ENCODE data around the gene NMT2.

The NMT2 gene

GRCh38 chr10:15181576-15182156 is 13.2 kb upstream of the NMT2 start:
- no peak for DNase-seq (ENCODE audit: low spot score)

- DNase-seq (ENCODE audit: low spot score): no peak
Measured at GRCh38 chr10:15180736-15181135, 12.2 kb upstream of the NMT2 start.

DNA sequence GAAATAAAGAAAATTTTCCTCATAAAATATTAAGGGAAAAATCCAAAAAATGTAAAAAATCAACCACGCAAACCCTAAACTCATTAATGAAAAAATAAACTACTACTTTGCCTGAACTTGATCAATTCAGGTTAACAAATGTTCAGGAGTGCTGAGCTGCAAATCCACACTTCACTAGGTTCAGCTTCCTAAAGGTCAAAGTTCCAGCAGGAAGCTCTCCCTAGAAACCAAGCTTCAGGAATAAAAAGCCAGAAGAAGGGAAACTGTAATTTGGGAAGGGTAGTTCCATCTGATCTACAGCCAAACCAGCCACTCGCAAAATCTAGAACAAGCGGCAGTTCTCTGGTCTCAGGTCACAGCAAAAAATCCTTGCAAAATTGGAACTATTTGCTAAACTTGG is 7.8 kb upstream of the NMT2 start:
- no peak for DNase-seq (ENCODE audit: low spot score)

DNA sequence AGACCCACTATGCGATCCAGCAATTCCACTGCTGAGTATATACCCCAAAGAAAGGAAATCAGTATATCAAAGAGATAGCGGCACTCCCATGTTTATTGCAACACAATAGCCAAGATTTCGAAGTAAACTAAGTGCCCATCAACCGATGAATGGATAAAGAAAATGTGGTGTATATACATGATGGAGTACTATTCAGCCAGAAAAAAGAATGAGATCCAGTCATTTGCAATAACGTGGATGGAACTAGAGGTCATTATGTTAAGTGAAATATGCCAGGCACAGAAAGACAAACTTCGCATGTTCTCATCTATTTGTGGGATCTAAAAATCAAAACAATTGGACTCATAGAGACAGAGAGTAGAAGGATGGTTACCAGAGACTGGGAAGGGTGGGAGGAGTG is 7.1 kb upstream of the NMT2 start:
- DNase-seq (ENCODE audit: low spot score): no peak

- DNase-seq (ENCODE audit: low spot score): no peak
Measured at GRCh38 chr10:15172306-15172840, 3.9 kb upstream of the NMT2 start.

DNA sequence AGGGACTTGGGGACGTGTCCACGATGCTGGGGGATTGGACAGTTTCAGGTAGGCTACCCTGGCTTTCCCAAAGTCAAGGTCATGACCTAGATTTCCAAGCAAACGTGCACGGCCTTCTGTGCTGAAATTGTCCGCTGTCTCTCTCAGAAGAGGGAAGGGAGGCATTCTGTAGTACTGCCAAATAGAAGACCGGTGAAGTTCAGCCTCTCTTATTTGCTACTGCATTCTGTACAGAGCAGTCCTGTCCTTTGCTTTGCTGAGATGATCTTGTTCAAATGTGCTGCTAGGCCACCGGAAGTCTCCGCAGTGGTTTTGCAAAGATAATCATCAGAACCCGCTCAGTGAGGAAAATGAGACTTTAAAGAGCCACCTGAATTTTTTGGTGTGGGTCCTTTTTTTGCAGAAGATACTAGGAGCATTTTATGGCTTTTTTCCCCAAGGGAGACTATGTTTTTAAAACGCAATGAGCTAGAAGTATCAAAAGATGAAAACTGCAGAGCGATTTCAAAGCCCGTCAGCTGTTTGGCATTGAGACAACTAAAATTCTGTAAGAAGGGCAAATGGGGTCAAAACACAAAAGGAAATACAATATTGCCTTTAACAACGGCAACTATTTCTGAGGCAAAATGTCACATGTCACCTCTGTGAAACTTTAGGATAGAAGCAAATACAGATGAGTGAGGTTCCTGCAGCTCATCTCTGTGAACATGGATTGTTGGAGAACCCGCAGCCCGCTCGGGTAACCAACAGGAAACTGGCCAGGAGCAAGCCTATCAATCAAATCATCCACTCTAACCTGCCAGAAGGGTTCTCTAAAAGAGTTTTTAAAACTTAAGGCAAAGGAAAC is 1.3 kb upstream of the NMT2 start:
- DNase-seq (ENCODE audit: low spot score): peak; percentile 23

DNA sequence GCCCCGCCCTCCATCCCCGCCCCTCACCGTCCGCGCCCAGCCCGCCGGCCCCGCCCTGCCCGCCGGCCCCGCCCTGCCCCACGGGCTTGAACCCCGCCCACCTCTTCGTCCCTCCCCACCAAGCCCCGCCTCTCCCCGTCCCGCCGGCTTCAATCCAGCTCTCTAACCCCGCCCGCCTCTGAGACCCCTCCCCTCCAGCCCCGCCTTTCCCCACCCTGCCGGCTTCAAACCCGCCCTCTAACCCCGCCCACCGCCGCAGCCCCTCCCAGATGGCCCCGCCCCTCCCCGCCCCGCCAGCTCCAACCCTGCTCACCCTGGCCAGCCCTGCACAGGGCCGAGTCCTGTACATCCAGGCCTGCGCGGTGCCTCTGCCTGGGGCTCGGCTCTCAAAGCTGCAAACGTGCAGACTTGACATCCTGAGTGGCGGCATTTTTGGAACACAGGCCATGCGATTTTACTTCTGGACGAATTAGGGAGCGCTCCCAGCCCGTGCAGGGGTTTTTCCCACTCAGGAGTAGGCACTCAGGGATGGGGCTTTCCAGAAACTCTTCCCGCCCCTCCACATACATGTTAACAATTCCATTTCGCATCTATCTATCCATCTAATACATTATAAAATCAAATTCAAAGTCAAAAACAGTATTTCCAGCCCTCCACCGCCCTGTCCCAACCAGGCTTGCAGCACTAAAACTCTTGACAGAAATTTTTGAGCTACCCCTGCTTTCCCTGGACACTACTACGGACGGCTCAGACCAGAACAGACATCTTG is 477 bp upstream of the NMT2 start:
- DNase-seq (ENCODE audit: low spot score): peak; percentile 97

DNA sequence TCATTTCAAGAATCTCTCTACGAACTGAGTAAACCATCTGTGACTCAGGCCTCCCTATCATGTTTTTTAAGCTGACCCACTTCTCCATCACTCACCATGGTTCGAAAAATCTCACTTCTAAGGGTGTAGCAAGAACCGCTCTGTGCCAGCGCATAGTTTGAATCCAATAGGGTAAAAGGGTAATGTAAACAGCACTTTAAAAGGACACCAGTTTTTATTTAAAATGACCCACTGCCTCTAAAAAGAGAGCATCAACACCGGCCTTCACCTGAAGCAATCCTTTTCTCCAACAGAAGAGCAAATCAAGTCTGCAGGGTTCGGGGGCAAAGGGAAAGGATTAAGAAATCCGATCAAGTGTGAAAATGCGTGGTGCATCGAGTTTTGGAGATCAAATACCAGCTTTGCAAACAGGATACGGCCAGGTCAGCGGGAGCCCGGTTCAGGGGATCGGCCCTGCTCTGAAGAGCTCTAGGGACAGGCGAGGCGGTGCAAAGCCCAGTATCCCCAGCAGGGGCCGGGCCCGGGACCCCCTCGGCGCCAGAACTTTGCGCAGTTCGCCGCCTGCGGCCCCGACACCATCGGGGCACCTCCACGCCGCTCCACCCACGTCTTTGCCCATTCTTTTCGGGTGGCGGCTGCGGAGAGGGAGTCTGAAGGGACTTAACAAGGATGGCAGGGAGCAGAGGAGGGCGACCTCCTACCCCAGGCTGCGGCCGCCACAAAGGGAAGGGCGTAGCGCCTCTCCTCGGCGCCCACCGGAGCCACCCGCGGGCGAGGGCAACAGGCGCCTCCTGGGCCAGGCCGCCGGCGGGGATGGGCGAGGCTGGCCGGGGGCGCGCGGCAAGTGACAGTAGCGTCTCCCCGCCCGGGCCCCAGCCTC is 842 bp downstream of the NMT2 start:
- DNase-seq (ENCODE audit: low spot score): peak; percentile 53

DNA sequence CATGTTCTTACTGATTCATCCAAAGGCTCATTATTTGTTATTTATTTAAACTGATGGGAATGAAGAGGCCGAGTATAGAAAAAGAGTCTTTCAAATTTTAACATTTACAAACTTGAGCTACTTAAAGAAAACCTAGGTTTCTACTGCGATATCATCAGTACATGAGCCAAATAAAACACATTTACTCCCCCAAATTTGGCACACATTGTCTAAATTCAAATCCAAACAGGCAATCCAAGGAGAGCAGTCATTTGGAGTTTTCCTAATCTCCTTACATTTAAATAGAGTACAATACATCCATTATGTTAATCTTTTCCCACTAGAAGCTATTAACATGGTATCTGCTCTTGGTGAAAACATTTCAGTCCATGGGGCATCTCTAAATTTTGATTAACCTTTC is 2.2 kb downstream of the NMT2 start:
- DNase-seq (ENCODE audit: low spot score): peak; percentile 19

DNA sequence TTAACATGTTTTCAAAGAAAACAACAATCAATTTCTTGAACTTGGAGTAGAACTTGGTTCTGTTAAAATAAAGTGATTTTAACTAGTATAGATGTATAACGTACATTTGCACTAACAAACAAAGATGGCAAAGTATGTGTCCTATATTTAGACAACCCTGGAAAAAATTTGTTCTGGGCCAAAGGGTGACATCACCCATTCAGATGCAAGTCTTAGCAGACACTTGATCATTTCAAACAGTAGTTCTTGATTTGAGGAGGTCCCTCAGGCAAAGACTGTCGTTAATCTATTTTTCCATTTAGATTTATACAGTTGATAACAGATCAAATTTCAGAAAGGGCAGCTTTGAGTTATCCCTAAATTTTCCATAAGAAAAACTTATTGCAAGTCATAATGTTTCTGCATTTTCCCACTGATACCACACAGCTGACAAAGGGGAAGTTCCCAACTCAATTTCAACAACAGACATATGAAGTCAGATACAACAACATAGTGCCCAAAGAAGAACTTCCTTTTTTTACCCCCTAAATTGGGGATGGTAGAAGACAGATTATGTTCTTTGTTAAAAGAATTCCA is 5.2 kb downstream of the NMT2 start:
- no peak for DNase-seq (ENCODE audit: low spot score)

DNA sequence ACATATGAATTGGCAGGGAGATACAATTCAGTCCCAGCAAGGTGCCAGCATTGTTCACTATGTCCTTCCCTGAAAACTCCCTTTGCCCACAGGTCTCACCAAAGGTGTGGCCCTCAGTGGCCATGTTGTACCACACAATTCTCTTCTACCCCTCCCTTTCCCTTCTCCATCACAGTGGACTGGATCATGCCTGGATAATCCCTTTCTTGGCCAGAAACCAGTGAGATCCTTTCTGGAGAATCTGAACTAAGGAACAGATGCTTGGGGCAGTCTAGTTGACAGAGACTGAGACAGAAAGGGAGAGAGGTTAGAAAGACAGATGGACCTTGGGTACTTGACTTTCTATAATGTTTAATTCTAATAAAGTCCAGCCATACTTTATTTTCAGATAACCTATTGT is 9.5 kb downstream of the NMT2 start:
- peak; percentile 43 for DNase-seq (ENCODE audit: low spot score)

GRCh38 chr10:15158448-15158847 is 10.0 kb downstream of the NMT2 start:
- no peak for DNase-seq (ENCODE audit: low spot score)

DNA sequence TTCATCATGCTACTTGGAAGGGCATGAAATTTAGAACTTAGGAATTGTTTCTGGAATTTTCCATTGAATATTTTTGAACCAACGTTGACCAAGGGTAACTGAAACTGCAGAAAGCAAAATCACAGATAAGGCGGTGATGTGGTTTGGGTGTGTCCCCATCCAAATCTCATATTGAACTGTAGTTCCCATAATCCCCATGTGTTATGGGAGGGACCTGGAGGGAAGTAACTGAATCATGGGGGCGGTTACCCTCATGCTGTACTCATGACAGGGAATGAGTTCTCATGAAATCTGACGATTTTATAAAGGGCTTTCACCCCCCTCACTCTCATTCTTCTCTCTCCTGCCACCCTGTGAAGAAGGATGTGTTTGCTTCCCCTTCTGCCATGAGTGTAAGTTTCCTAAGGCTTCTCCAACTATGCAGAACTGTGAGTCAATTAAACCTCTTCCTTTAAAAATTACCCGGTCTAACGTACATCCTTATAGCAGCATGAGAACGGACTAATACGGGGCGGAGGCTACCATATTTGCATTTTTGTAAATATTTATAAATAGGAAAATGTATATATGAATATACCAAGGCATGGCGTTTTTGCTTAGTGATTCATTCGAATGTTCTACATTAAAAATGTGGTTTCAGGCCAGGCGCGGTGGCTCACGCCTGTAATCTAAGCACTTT is 12.4 kb downstream of the NMT2 start:
- DNase-seq (ENCODE audit: low spot score): no peak

DNA sequence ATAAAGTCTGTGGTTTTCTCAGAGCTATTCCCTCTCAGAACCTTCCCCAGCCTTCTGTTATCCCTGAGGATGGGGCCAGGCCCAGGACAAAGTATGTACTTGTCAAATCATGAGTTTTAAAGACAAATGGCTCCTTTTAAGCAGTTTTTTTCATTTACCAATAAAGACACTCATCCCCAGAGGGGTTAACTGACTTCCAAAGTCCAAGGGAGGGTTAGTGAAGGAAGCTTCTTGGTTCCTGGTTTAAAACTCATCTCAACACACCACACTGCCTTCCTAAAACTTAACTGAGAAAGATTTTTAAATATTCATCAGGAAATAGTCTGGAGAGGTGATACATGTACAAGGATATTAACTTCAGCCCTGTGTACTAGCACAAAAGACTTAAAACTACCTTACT is 15.9 kb downstream of the NMT2 start:
- DNase-seq (ENCODE audit: low spot score): no peak

- no peak for DNase-seq (ENCODE audit: low spot score)
Measured at GRCh38 chr10:15150563-15150962, 17.9 kb downstream of the NMT2 start.

DNA sequence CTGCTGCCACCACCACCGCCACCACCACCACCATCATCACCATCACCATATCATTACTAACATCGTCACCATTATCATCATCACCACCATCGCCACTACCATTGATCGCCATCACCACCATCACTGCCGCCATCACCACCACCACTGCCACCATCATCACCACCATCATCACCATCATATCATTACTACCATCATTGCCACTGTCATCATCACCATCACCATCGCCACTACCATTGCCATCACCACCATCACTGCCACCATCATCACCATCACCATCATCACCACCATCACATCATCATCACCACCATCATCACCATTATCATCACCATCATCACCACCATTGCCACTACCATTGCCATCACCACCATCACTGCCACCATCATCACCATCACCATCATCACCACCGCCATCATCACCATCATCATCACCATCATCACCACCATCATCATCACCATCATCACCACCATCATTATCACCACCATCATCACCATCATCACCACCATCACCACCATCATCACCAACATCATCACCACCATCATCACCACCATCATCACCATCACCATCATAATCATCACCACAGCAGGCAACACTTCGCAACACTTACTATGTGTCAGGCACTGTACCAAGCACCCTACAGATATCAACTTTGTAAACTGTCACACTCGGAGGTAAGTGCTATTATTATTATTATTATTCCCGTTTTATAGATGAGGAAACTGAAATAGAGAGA is 19.3 kb downstream of the NMT2 start:
- DNase-seq (ENCODE audit: low spot score): no peak

DNA sequence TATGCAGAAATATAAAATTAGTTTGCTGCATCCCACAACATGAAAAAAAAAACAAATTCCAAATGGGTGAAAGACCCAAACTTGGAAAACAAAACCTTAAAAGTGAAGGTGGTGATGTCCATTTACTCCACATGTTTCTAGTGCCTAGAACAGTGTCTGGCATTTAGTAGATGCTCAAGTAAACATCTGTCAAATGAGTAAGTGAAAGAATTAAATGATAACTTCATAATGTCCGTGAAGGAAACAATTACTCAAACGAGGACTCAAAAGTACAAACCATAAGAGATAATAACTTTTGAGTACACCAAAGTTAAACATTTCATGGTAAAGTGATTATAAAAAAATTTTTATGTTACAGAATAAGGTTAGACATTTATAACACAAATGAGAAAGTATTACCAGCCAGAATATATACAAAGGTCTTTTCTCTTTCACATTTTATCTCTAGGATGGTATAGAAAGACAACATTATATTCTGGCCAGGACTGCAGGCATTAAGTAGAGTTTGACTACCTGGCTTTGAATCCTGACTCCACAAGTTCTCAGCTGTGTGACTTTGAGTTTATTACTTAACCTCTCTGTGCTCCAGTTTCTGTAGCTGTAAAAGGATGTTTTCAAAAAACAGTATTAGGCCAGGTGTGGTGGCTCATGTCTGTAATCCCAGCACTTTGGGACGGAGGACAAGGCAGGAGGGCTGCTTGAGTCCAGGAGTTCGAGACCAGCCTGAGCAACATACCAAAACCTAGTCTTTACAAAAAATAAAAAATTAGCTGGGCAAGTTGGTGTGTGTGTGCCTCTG is 20.7 kb downstream of the NMT2 start:
- no peak for DNase-seq (ENCODE audit: low spot score)

DNA sequence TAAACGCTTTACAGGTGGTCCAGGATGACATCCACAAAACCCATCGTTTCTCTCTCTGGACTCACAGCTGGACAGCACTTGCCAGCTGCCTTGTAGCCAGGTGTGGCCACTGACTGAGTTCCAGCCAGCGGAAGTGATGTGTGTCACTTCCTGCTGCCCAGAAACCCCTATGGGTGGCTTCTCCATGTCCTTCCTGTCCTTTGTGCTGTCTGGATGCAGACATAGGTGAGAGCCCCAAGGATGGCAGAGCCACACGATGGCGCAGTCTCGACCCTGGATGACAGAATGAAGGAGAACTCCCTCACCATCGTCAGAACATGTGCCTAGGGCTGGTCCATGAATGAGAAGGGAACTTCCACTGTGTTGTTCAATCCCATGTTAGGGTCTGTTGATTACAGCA is 22.1 kb downstream of the NMT2 start:
- no peak for DNase-seq (ENCODE audit: low spot score)

GRCh38 chr10:15144788-15145187 is 23.7 kb downstream of the NMT2 start:
- no peak for DNase-seq (ENCODE audit: low spot score)

Measured in cerebellar cortex (tissue), 1 donor.